ENCODE results near the gene PWWP2B. TPM values are rescaled to one million over a fixed set of nuclear protein-coding genes. Genes with fewer than 3 reads are reported as not detected.

Gene PWWP2B
- total RNA-seq, 1 experiment from 2014 or later, result 19.3 TPM

GRCh38 chr10:132404911-132405462 lies 8.0 kb downstream of the PWWP2B start:
- H3K36me3 ChIP-seq (ENCODE audit: control insufficient read depth, insufficient read depth, low read length), result peaks cover 6% of the 10 kb centered on the region
- Mint-ChIP-seq H3K4me1 (ENCODE audit: low read depth, unreplicated experiment) (peaks cover 19% of the 10 kb centered on the region), H3K27me3 (ENCODE audit: insufficient read depth, unreplicated experiment) (no peaks in the 10 kb centered on the region), H3K27ac (ENCODE audit: unreplicated experiment) (no peak overlapping the region), H3K4me3 (ENCODE audit: unreplicated experiment) (no peak overlapping the region), H3K9me3 (ENCODE audit: unreplicated experiment) (no peaks in the 10 kb centered on the region), H3K36me3 (ENCODE audit: insufficient read depth, unreplicated experiment) (peaks cover 31% of the 10 kb centered on the region)
- no peak overlapping the region for H3K4me3 ChIP-seq (ENCODE audit: low read depth, low read length)
- no peaks in the 10 kb centered on the region for H3K27me3 ChIP-seq (replicated peaks; ENCODE audit: control insufficient read depth, insufficient read depth, low read length)
- H3K9me3 ChIP-seq, result no peaks in the 10 kb centered on the region
- POLR2A ChIA-PET, result no interaction called here
- BruUV-seq (replicated peaks), result no TSS peak
- CTCF ChIA-PET, result no interaction called here
- intact Hi-C loops (cut with micrococcal nuclease; ENCODE audit: unreplicated experiment), result no loop called here
- peaks cover 28% of the 10 kb centered on the region for H3K4me1 ChIP-seq
- TF ChIP-seq CTCF (IDR thresholded peaks at IDR 0.05; ENCODE audit: insufficient read depth in 1 of 2, low read depth in 1 of 2, low read length in 1 of 2, severe bottlenecking in 1 of 2, unreplicated experiment in 1 of 2), result no peak
- DNase-seq, result no peak

GRCh38 chr10:132405463-132405991 lies 8.5 kb downstream of the PWWP2B start:
- CTCF ChIA-PET, result no interaction called here
- no TSS peak for BruUV-seq (replicated peaks)
- POLR2A ChIA-PET, result no interaction called here

GRCh38 chr10:132406181-132406580 lies 9.2 kb downstream of the PWWP2B start:
- no peaks in the 10 kb centered on the region for H3K9me3 Mint-ChIP-seq (ENCODE audit: unreplicated experiment)
- H3K27me3 Mint-ChIP-seq (ENCODE audit: insufficient read depth, unreplicated experiment), result no peaks in the 10 kb centered on the region
- intact Hi-C loops (cut with micrococcal nuclease; ENCODE audit: unreplicated experiment), result no loop called here
- POLR2A ChIA-PET, result no interaction called here
- CTCF ChIA-PET, result no interaction called here
- peak overlapping the region; percentile 27 for H3K4me3 Mint-ChIP-seq (ENCODE audit: unreplicated experiment)
- H3K36me3 Mint-ChIP-seq (ENCODE audit: insufficient read depth, unreplicated experiment), result peaks cover 31% of the 10 kb centered on the region
- peaks cover 6% of the 10 kb centered on the region for H3K36me3 ChIP-seq (ENCODE audit: control insufficient read depth, insufficient read depth, low read length)
- no peak overlapping the region for H3K4me3 ChIP-seq (ENCODE audit: low read depth, low read length)
- TSS peak; percentile 3 for BruUV-seq (replicated peaks)
- no peak for DNase-seq
- peak overlapping the region; percentile 99 for H3K27ac Mint-ChIP-seq (ENCODE audit: unreplicated experiment)
- H3K9me3 ChIP-seq, result no peaks in the 10 kb centered on the region
- peaks cover 22% of the 10 kb centered on the region for H3K4me1 Mint-ChIP-seq (ENCODE audit: low read depth, unreplicated experiment)
- no peak for TF ChIP-seq CTCF (IDR thresholded peaks at IDR 0.05; ENCODE audit: insufficient read depth in 1 of 2, low read depth in 1 of 2, low read length in 1 of 2, severe bottlenecking in 1 of 2, unreplicated experiment in 1 of 2)
- peaks cover 28% of the 10 kb centered on the region for H3K4me1 ChIP-seq
- H3K27me3 ChIP-seq (replicated peaks; ENCODE audit: control insufficient read depth, insufficient read depth, low read length), result no peaks in the 10 kb centered on the region

More at GRCh38 chr10:132405463-132405991, 8.5 kb downstream of the PWWP2B start:
- Mint-ChIP-seq H3K4me1 (ENCODE audit: low read depth, unreplicated experiment) (peaks cover 22% of the 10 kb centered on the region), H3K27me3 (ENCODE audit: insufficient read depth, unreplicated experiment) (no peaks in the 10 kb centered on the region), H3K36me3 (ENCODE audit: insufficient read depth, unreplicated experiment) (peaks cover 31% of the 10 kb centered on the region), H3K4me3 (ENCODE audit: unreplicated experiment) (peak overlapping the region; percentile 27), H3K9me3 (ENCODE audit: unreplicated experiment) (no peaks in the 10 kb centered on the region), H3K27ac (ENCODE audit: unreplicated experiment) (no peak overlapping the region)
- peaks cover 28% of the 10 kb centered on the region for H3K4me1 ChIP-seq
- no peaks in the 10 kb centered on the region for H3K9me3 ChIP-seq
- no peak overlapping the region for H3K4me3 ChIP-seq (ENCODE audit: low read depth, low read length)
- H3K27me3 ChIP-seq (replicated peaks; ENCODE audit: control insufficient read depth, insufficient read depth, low read length), result no peaks in the 10 kb centered on the region
- peaks cover 6% of the 10 kb centered on the region for H3K36me3 ChIP-seq (ENCODE audit: control insufficient read depth, insufficient read depth, low read length)
- no peak for TF ChIP-seq CTCF (IDR thresholded peaks at IDR 0.05; ENCODE audit: insufficient read depth in 1 of 2, low read depth in 1 of 2, low read length in 1 of 2, severe bottlenecking in 1 of 2, unreplicated experiment in 1 of 2)
- intact Hi-C loops (cut with micrococcal nuclease; ENCODE audit: unreplicated experiment), result no loop called here
- no peak for DNase-seq
